ES-I3 (cell line): ENCODE results near the gene TICAM1.
A peak's percentile ranks its signal among the peaks of the same experiment; 100 is the strongest.
"Not testable (repeated sequence)": the region's sequence is repeated elsewhere in the genome, so short reads cannot be mapped to it uniquely, and the experiment has no call there.

Experiments used
- H3K36me3 ChIP-seq: 2 replicates; pipeline ENCODE4 v1.6.1; 2013; ENCODE audit warnings: mild to moderate bottlenecking, low read length, control low read depth, moderate library complexity; ENCODE audit not compliant: insufficient read depth
- H3K4me1 ChIP-seq: 2 replicates; pipeline ENCODE4 v1.6.1; 2013; ENCODE audit warnings: mild to moderate bottlenecking, control low read depth, low read length; ENCODE audit not compliant: insufficient read depth
- H3K9ac ChIP-seq: 2 replicates; pipeline ENCODE4 v1.6.1; 2013; ENCODE audit warnings: low read depth, mild to moderate bottlenecking, low read length, moderate library complexity
- H3K9me3 ChIP-seq: 2 replicates; pipeline ENCODE4 v1.6.1; 2013; ENCODE audit warnings: mild to moderate bottlenecking, low read length, moderate library complexity; ENCODE audit not compliant: control insufficient read depth, insufficient read depth

The TICAM1 gene

GRCh38 chr19:4802711-4803110 lies 28.8 kb downstream of the TICAM1 start:
- Histone ChIP-seq H3K4me1 (no peaks in the 10 kb centered on the region), H3K9me3 (no peaks in the 10 kb centered on the region), H3K36me3 (no peaks in the 10 kb centered on the region), H3K9ac (no peak overlapping the region)

GRCh38 chr19:4801085-4801619 lies 30.4 kb downstream of the TICAM1 start:
- Histone ChIP-seq H3K9ac (no peak overlapping the region), H3K4me1 (no peaks in the 10 kb centered on the region), H3K36me3 (no peaks in the 10 kb centered on the region), H3K9me3 (no peaks in the 10 kb centered on the region)

GRCh38 chr19:4800591-4801081 lies 30.9 kb downstream of the TICAM1 start:
- H3K9ac ChIP-seq: no peak overlapping the region
- no peaks in the 10 kb centered on the region for H3K4me1 ChIP-seq
- H3K36me3 ChIP-seq: no peaks in the 10 kb centered on the region
- H3K9me3 ChIP-seq: no peaks in the 10 kb centered on the region

DNA sequence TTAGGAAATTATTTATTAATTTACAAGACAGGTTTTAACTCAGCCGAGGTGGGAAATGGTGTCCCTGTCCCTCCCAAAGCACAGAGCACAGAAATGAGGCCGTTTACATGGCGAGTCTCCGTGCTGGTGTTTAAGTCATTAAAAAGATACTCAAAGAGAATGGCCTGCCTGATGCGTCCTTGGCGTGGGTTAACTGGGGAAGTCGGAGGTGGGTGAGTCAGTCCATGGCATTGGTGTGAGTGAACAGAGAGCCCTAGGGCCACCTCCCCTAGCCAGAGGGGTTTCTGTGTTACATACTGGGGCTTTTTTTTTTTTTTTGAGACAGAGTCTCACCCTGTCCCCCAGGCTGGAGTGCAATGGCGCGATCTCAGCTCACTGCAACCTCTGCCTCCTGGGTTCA lies 36.1 kb downstream of the TICAM1 start:
- Histone ChIP-seq H3K4me1 (no peaks in the 10 kb centered on the region), H3K9me3 (no peaks in the 10 kb centered on the region), H3K9ac (no peak overlapping the region), H3K36me3 (peaks cover 9% of the 10 kb centered on the region)

- Histone ChIP-seq H3K36me3 (peaks cover 9% of the 10 kb centered on the region), H3K4me1 (no peaks in the 10 kb centered on the region), H3K9me3 (no peaks in the 10 kb centered on the region), H3K9ac (no peak overlapping the region)
Observed at GRCh38 chr19:4794971-4795370, 36.5 kb downstream of the TICAM1 start.

DNA sequence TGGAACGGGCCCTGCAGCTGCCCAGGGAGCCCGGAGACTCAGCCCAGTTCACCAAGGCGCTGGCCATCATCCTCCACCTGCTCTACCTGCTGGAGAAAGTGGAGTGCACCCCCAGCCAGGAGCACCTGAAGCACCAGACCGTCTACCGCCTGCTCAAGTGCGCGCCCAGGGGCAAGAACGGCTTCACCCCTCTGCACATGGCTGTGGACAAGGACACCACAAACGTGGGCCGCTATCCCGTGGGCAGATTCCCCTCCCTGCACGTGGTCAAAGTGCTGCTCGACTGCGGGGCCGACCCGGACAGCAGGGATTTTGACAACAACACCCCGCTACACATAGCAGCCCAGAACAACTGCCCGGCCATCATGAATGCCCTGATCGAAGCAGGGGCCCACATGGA lies 38.2 kb downstream of the TICAM1 start:
- H3K4me1 ChIP-seq, H3K9me3 ChIP-seq, H3K9ac ChIP-seq, H3K36me3 ChIP-seq: not testable (repeated sequence)

DNA sequence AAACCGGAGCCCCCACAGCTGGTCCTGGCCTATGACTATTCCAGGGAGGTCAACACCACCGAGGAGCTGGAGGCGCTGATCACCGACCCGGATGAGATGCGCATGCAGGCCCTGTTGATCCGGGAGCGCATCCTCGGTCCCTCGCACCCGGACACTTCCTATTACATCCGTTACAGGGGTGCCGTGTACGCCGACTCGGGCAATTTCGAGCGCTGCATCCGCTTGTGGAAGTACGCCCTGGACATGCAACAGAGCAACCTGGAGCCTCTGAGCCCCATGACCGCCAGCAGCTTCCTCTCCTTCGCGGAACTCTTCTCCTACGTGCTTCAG lies 38.7 kb downstream of the TICAM1 start:
- H3K4me1 ChIP-seq, H3K36me3 ChIP-seq, H3K9me3 ChIP-seq, H3K9ac ChIP-seq: not testable (repeated sequence)

DNA sequence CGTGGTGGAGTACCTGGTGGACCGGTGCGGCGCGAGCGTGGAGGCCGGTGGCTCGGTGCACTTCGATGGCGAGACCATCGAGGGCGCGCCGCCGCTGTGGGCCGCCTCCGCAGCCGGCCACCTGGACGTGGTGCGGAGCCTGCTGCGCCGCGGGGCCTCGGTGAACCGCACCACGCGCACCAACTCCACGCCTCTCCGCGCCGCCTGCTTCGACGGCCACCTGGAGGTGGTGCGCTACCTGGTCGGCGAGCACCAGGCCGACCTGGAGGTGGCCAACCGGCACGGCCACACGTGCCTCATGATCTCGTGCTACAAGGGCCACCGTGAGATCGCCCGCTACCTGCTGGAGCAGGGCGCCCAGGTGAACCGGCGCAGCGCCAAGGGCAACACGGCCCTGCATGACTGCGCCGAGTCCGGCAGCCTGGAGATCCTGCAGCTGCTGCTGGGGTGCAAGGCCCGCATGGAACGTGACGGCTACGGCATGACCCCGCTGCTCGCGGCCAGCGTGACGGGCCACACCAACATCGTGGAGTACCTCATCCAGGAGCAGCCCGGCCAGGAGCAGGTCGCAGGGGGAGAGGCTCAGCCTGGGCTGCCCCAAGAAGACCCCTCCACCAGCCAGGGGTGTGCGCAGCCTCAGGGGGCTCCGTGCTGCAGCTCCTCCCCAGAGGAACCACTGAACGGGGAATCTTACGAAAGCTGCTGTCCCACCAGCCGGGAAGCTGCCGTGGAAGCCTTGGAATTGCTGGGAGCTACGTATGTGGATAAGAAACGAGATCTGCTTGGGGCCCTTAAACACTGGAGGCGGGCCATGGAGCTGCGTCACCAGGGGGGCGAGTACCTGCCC lies 39.3 kb downstream of the TICAM1 start:
- H3K36me3 ChIP-seq: not testable (repeated sequence)

DNA sequence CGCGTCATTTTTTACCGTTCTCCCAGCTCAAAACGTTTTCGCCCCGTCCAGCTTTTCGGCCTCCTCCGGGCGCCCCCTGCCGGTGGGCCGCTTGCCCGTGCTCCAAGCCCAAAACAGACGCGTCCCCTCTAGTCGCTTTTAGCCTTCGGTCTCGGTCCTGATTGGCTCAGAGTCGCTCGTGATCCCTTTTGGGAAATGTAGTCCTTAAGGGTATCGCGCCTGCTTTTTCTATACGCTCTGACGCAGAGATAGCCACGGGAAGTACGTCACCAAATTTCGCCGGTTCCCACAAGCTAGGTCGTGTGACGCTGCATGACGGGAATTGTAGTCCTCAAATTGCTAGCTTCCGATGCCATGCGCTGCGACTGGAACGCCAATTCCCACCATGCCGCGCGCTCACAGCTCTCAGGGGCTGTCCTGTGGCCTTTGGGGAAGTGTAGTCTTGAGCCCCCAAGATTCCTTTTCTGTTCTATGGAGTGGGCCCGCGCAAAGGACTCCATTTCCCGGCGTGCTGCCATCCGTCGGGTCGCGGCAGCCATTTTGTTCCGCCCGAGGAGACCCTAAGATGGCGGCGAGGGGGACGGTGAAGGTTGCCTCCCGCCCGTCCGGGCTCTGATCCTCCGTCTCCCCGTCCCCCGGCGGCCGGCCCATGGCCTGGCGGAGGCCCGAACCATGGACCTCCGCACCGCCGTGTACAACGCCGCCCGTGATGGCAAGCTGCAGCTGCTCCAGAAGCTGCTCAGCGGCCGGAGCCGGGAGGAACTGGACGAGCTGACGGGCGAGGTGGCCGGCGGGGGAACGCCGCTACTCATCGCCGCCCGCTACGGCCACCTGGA lies 40.1 kb downstream of the TICAM1 start, which contains the start of gene FEM1A:
FEM1A (plus strand) TSS at position 552 of the 836 bp plus-strand sequence; CDS start at position 673, 121 bp downstream.
- Histone ChIP-seq H3K9ac (peak within 1 kb of the TSS; percentile 59), H3K4me1 (no peaks in the 10 kb centered on the region), H3K9me3 (no peaks in the 10 kb centered on the region), H3K36me3 (peaks cover 9% of the 10 kb centered on the region)

More for the DNA sequence above, 39.3 kb downstream of the TICAM1 start:
- H3K9me3 ChIP-seq, H3K4me1 ChIP-seq: not testable (repeated sequence)
- H3K9ac ChIP-seq: peak overlapping the region; percentile 57

- H3K9me3 ChIP-seq, H3K4me1 ChIP-seq, H3K9ac ChIP-seq, H3K36me3 ChIP-seq: not testable (repeated sequence)
Observed at GRCh38 chr19:4786412-4787016, 45.0 kb downstream of the TICAM1 start.

- Histone ChIP-seq H3K36me3 (no peaks in the 10 kb centered on the region), H3K9me3 (no peaks in the 10 kb centered on the region), H3K9ac (no peak overlapping the region), H3K4me1 (no peaks in the 10 kb centered on the region)
Observed at GRCh38 chr19:4781801-4782200, 49.7 kb downstream of the TICAM1 start.

GRCh38 chr19:4780860-4781259 lies 50.7 kb downstream of the TICAM1 start:
- Histone ChIP-seq H3K9ac (no peak overlapping the region), H3K9me3 (no peaks in the 10 kb centered on the region), H3K36me3 (no peaks in the 10 kb centered on the region), H3K4me1 (no peaks in the 10 kb centered on the region)

- H3K4me1 ChIP-seq, H3K9ac ChIP-seq, H3K9me3 ChIP-seq, H3K36me3 ChIP-seq: not testable (repeated sequence)
Observed at GRCh38 chr19:4778124-4778523, 53.4 kb downstream of the TICAM1 start.

GRCh38 chr19:4776436-4777211 lies 54.9 kb downstream of the TICAM1 start:
- no peaks in the 10 kb centered on the region for H3K9me3 ChIP-seq
- H3K4me1 ChIP-seq: no peaks in the 10 kb centered on the region
- no peaks in the 10 kb centered on the region for H3K36me3 ChIP-seq
- no peak overlapping the region for H3K9ac ChIP-seq
